NAMALWA (cell line): ENCODE measurements around the gene ATP13A4.

Experiments used
- DNase-seq: peaks from one replicate; pipeline ENCODE4 v3.0.0-alpha.2; 2015; ENCODE audit warnings: low spot score

The ATP13A4 gene

DNA sequence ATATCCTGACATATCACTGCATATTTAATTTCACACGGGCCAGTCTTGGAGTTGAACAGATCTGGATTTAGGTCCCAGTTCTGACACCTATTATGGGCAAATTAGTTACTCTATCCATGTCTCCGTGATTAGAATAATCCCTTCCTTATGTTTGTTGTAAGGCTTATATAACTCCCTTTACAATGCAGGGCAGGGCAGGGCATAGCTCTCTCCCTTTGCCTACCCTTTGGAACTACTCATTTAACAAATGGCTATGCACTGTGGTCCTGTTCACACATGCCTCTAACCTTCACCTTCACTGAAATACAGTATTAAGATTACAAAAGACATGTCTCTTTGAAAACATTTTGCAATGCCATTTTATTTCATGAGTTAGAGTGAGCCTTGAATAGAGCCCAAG lies 151.4 kb downstream of the ATP13A4 start:
- DNase-seq = no peak

DNA sequence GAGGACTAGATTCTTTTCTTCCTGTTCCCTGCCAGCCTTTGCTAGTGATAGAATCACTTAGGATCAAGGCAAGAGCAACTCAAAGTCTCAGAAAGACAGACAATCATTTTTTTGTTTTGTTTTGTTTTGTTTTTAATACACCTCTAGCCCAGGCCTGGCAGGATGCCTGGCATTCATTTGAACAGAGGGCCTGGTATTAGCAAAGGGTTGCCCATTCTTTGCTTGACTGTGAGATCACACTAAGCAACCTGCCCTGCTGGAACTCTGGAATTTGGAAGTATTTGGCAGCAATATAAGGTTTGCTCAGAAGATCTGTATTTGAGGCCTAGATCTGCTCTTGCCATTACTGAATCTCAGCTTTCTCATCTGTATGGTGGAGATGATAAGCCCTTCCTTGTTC lies 154.4 kb downstream of the ATP13A4 start:
- no peak for DNase-seq

DNA sequence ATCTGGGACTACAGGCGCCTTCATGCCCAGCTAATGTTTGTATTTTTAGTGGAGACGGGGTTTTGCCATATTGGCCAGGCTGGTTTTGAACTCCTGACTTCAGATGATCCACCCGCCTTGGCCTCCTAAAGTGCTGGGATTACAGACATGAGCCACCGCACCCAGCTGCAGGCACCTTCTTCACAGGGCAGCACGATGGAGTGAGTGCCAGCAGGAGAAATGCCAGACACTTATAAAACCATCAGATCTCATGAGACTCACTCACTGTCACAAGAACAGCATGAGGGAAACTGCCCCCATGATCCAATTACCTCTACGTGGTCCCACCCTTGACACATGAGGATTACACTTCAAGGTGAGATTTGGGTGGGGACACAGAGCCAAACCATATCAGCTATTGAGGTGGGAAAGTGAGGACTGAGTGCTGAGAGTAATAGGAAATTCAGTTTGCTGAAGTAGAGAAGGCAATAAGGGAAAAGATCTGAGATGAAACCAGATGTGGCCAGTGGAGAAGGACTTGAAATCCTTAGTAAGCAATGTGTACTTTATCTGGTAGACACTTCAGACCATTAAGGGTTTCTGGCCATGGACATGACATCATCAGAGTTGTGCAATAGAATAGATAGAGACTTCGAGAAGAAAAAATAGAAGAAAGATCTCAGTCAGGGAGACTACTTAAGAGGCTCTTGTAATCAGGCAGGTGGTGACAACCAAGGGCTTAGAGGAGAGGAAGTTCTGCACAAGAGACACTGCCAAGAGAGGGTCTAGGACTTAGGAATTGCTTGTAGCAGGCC lies 158.0 kb downstream of the ATP13A4 start:
- DNase-seq = no peak

DNA sequence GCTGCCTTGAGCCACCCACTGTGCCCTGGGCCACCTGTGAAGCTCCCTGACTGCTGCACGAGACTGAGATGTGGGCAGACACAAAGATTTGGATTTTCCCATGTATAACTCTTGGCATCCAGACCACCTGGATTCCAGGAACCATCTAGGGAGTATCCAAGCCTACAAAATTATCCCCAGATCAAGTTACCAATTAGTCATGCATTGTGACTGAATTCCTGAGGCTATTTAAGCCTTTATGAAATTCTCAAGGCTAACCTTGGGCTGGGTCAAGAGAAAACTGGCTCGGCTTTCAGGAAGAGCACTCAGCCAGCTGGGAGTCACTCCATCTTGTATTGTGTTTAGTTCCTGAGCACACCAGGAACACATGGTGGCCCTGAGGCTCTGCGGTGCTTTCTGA lies 162.8 kb downstream of the ATP13A4 start:
- DNase-seq = no peak

DNA sequence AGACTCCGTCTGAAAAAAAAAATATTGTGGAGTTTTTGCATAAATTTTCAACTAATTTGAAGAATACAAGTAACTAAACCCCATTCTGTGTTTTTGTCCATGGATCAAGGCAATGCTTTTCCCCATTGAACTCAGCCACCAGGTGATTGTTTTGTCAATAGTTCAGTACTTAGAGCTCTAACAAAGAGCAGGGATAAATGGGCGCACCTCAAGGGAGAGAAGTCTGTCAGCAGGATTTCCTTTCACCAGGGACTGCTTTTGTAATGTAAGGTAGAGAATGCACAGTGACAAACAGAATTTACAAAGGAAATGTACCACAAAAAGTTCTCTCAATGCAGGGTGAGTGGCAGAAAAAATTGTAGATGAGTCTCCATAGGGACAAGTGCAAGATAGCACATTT lies 165.4 kb downstream of the ATP13A4 start:
- no peak for DNase-seq

DNA sequence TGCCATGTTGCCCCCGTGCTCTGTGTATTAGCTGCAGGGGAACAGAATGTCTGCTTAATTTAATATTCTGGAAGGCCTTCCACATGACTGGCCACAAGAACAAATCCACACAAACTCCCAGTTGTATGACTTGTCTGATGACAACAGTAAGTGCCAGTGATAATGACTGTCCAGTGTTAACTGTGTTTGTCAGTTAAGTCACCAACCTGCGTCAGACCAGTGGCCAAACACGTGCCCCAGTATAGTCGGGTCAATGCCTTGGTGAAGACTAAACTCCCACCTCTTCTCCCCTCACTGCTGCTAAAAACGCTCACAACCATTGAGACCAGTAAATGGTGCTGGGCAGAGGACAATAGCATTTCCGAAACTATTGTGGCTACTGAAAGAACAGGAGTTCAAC lies 166.3 kb downstream of the ATP13A4 start:
- DNase-seq = no peak

DNA sequence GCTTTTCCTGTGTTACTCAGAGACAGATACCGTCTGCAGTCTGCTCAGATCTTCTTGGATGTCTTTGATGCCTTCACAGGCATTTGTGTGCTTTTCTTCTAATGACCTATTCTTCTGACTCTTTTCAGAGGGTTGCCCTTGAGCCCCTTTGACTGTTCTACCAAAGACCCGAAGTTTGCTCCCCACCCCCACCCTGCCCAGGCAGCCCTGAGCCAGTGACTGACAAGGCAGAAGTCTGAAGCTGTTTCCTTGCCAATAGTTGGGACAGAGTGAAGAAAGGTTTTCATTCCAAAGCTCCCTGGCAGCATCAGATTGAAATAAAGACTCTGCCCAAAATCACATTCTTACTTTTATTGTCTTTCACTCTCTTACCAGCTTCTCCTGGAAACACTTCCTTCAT lies 167.1 kb downstream of the ATP13A4 start:
- no peak for DNase-seq

DNA sequence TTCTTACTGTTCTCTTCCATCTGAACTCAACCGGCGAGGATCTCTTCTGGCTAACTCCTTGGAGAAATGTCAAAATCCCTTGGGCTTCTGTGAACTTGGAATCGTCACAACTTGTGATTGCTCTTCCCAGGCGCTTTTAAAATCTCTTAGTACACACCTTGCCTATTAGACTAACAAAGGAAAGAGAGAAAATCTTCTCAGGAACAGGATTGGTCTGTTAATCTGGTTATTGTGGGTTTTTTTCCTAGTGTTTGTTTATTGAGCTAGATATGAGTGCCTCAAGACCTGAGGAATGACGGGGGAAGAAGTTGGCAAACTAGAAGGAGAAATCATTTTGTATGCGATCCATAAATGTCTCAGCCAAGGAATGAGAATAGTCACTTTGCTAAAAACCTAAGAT lies 176.0 kb downstream of the ATP13A4 start, which contains the start of gene ATP13A5:
ATP13A5 (minus strand) TSS at position 48 of the 400 bp plus-strand sequence; CDS start at position 20, 28 bp downstream.
- no peak for DNase-seq

DNA sequence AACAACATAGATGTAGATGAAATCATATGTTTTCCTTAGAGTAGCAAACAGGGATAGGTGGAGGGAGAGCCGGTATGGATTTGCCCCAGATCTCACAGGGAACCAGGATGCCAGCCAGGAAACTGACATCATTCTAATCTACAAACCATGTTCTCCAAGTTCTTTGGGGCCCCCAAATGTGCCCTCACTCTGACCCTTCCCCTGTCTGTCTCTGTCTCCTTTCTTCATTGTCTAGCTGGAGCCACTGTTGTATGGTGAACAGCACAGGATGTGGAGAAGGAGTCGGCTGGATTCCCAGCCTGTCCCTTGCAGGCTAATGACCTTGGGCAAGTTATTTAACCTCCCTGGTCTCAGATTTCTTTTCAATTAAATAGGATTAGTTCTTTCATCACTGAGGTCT lies 177.1 kb downstream of the ATP13A4 start:
- DNase-seq = no peak

DNA sequence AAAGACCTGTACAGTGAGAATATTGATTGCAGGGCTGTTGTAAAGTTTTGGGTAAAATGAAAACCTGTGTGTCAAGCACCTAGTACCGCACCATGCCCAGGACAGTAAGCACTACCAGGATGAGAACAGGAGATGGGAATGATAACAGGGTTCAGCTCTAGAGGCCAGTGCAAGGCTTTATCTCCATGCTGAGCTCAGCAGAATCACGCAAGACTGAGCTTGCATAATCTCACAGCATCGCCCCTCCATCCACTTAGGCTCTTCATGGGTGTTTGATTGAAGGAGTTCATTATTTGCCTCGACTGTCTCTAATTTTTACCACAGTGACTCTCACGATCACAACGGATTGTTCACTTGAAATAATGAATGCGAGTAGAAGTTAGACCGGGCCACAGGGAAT lies 179.1 kb downstream of the ATP13A4 start:
- DNase-seq = no peak

DNA sequence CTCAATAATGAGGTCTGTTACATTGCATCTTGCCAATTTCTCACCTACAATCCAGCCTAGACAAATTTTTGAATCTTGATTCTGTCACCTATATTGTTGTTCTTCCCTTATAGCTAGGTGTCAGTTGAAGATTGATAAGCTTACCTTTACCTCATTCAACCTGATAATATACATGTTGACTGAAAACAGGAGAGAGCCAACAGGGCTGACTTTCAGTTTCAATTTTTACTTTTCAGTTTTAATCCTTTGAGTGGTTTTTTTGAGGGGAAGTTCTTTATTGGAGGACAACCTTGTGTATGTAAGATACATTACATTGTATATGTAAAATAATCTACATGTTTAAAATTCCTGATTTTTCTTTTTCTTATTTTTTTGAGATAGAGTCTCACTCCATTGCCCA lies 181.9 kb downstream of the ATP13A4 start:
- no peak for DNase-seq

DNA sequence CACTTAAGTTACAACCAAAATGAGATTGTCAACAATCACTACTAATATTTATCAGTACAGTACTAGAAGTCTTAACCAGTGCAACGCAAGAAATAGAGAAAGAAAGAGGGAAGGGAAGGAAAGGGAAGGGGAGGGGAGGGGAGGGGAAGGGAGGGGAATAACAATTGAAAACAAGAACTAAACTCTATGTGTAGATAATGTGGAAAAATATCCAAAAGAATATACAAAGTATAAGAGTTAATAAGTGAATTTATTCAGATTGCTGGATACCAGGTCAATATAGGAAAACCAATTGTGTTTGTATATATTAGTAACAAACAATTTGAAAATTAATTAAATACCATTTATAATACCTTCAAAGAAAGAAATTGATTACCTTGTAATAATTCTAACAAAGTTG lies 186.8 kb downstream of the ATP13A4 start:
- DNase-seq = no peak

DNA sequence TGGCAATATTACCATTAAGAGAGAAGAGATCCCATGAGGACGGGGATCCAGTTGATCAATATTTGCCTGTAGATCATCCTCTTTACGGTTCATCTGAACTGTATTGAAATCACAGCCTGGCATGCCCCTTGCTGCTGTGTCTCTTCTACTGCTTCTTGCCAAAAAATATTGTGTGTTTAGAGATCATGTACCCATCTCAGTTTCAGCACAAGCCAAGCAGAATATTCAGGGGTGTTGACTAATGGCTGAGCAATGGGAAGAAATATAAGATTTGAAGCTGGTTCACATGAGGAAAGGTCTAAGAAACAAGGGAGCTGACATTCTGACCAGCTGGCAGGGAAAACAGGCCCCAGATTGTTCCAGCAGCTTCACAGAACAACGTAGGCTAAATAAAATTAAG lies 197.4 kb downstream of the ATP13A4 start:
- no peak for DNase-seq

DNA sequence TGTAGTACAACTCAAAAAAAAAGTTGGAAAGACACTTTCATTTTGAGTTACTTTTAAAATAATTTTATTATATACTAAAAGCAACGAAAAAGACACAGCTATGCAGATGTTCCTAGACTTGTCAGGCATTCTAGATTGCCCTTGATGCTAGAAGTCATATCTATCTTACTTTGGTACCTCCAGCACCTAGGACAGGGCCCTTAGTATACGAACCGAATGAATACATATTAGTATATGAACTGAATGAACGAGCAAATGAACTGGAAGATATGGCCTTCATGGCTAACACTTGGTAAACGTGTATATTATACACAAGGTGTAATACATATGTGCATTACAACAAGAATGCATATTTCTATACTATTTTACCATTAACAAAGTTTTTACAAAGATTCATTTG lies 200.3 kb downstream of the ATP13A4 start:
- DNase-seq = no peak
